Gastroesophageal sphincter (tissue), 4 donors: ENCODE measurements around the gene CRACR2A. TPM values are rescaled to one million over a fixed set of nuclear protein-coding genes. Genes with fewer than 3 reads are reported as not detected.

ENCODE experiments used
- ATAC-seq: fragments of 150-250 bp; one replicate; pipeline ENCODE4 v1.9.1; 2016; ENCODE audit warnings: mild to moderate bottlenecking, moderate library complexity
- H3K27ac ChIP-seq, 4 donors: fragments of 200-600 bp; sonication (generic) in 3 of 4; 1 replicate in 3 of 4; 2 replicates in 1 of 4; pipeline ENCODE4 v1.5.1; 2016 to 2019
- H3K27me3 ChIP-seq: fragments of 200-600 bp; sonication (generic); one replicate; pipeline ENCODE4 v1.5.1; 2019
- H3K36me3 ChIP-seq, 2 donors: fragments of 200-600 bp; sonication (generic); one replicate each; pipeline ENCODE4 v1.5.1; 2019; ENCODE audit warnings: control low read depth in 1 of 2
- H3K4me1 ChIP-seq, 3 donors: fragments of 200-600 bp; sonication (generic); 1 replicate in 2 of 3; 2 replicates in 1 of 3; pipeline ENCODE4 v1.5.1; 2016 to 2019; ENCODE audit warnings: control low read depth in 2 of 3
- H3K4me3 ChIP-seq, 2 donors: fragments of 200-600 bp; sonication (generic); one replicate each; pipeline ENCODE4 v1.5.1; 2019; ENCODE audit warnings: mild to moderate bottlenecking in 1 of 2, moderate library complexity in 1 of 2
- H3K9me3 ChIP-seq, 3 donors: fragments of 200-600 bp; sonication (generic); one replicate each; pipeline ENCODE4 v1.5.1; 2017 to 2019; ENCODE audit warnings: control low read depth in 2 of 3
- EP300 ChIP-seq: sonication (generic); formaldehyde crosslinking; IDR thresholded peaks from one replicate; pipeline ENCODE4 v1.6.1; 2017; ENCODE audit warnings: antibody characterized with exemption, mild to moderate bottlenecking
- POLR2A ChIP-seq, 2 donors: fragments of 450-650 bp; IDR thresholded peaks; one replicate each; pipeline ENCODE4 v1.6.1; 2017; ENCODE audit warnings: antibody characterized with exemption in 2 of 2, mild to moderate bottlenecking in 2 of 2, moderate library complexity in 1 of 2
- POLR2AphosphoS5 ChIP-seq: sonication (generic); formaldehyde crosslinking; IDR thresholded peaks from one replicate; pipeline ENCODE4 v1.6.1; 2017; ENCODE audit warnings: antibody characterized with exemption
- WGBS, 2 donors: methylation state at CpG; one replicate each; pipeline ENCODE4 v1.1.5; 2018; ENCODE audit warnings: low coverage in 1 of 2; 5-methylcytosine and 5-hydroxymethylcytosine counted together
- total RNA-seq, 4 donors: library from RNA; depleted of rRNA; stranded (reverse); fragments of >200 nt; gene quantifications; one replicate each; pipeline ENCODE4 v1.1.0, GENCODE V29; 2016
- TF ChIP-seq, protein P1 (sequence below), 4 experiments: fragments of 200-600 bp in 2 of 4; fragments of 450-650 bp in 2 of 4; sonication (generic) in 1 of 4; IDR thresholded peaks; one replicate each; pipeline ENCODE4 v1.5.1; 2017 to 2019; ENCODE audit warnings: antibody characterized with exemption in 4 of 4, mild to moderate bottlenecking in 2 of 4, moderate library complexity in 2 of 4

CRACR2A gene
- total RNA-seq, 4 donors from 2014 or later = 2.2 to 5.4 (median 3.0) TPM

DNA sequence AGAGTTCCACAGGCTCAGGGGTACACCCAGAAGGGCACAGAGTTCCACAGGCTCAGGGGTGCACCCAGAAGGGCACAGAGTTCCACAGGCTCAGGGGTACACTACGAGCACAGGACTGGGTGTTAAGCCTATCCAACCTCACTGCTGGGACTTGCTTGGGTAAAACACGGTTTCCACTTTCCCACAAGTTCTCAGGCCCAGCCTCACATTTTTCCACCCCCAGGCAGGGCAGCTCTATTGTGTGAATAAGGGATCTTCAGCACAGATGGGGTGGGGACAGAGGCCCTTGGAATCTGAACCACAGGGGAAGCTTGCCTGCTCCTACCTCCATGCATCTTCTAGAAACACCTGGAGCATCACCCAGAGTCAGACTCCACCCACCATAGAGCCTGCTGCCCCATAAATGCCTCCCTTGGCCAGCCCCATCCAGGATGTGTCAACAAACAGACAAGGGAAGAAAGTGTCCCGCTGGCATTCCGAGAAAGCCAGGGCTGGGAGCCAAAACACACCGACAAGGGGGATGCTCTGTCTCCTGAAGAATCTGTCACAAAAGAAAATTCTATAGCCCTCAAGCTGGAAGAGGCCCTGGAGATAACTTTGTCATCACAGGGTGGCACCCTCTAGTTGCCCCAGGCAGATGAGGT lies 4.8 kb downstream of the CRACR2A start:
- H3K27ac ChIP-seq = no peak overlapping the region
- TF ChIP-seq, protein P1, sequence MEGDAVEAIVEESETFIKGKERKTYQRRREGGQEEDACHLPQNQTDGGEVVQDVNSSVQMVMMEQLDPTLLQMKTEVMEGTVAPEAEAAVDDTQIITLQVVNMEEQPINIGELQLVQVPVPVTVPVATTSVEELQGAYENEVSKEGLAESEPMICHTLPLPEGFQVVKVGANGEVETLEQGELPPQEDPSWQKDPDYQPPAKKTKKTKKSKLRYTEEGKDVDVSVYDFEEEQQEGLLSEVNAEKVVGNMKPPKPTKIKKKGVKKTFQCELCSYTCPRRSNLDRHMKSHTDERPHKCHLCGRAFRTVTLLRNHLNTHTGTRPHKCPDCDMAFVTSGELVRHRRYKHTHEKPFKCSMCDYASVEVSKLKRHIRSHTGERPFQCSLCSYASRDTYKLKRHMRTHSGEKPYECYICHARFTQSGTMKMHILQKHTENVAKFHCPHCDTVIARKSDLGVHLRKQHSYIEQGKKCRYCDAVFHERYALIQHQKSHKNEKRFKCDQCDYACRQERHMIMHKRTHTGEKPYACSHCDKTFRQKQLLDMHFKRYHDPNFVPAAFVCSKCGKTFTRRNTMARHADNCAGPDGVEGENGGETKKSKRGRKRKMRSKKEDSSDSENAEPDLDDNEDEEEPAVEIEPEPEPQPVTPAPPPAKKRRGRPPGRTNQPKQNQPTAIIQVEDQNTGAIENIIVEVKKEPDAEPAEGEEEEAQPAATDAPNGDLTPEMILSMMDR (IDR thresholded peaks at IDR 0.05) = no peak
- TF ChIP-seq EP300 (no peak), POLR2AphosphoS5 (no peak), POLR2A (IDR thresholded peaks at IDR 0.05) (no peak)
- no peak overlapping the region for H3K4me3 ChIP-seq
- no peak for ATAC-seq
- H3K4me1 ChIP-seq = peaks cover 0 to 8% (median 0%) of the 10 kb centered on the region in 3 donors
- no peaks in the 10 kb centered on the region for H3K36me3 ChIP-seq
- 100% methylated on average over 1 of the region's 5 CpGs; no CpG with 5 or more reads in 1 of the 2 donors for WGBS, 2 donors
- peaks cover 0 to 7% (median 0%) of the 10 kb centered on the region in 3 donors for H3K9me3 ChIP-seq
- peaks cover 10% of the 10 kb centered on the region for H3K27me3 ChIP-seq

DNA sequence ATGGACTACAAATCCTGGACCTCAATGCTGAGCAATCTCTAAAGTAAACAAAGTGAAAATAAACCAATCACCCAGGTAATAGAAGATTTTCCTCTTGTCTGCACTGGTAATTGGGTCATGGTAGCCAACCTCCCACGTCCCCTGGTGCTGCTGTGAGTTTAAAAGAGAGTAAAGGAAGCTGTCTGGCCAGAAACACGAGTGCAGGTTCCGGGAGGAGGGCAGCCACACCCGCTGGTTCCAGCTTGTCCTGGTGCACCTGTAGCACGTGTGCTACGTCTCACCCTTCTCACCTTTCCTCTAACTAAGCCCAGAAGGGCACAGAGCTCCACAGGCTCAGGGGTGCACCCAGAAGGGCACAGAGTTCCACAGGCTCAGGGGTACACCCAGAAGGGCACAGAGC lies 5.4 kb downstream of the CRACR2A start:
- Histone ChIP-seq H3K9me3 (peaks cover 0 to 7% (median 0%) of the 10 kb centered on the region in 3 donors), H3K27ac (no peak overlapping the region), H3K36me3 (no peaks in the 10 kb centered on the region), H3K27me3 (peaks cover 4% of the 10 kb centered on the region), H3K4me1 (peaks cover 0 to 3% (median 0%) of the 10 kb centered on the region in 3 donors), H3K4me3 (no peak overlapping the region)
- TF ChIP-seq POLR2A (IDR thresholded peaks at IDR 0.05) = no peak
- TF ChIP-seq, protein P1 (IDR thresholded peaks at IDR 0.05) = no peak
- TF ChIP-seq EP300 = no peak
- no peak for TF ChIP-seq POLR2AphosphoS5
- ATAC-seq = no peak
- 53% methylated on average over 3 of the region's 6 CpGs; no CpG with 5 or more reads in 1 of the 2 donors for WGBS, 2 donors

DNA sequence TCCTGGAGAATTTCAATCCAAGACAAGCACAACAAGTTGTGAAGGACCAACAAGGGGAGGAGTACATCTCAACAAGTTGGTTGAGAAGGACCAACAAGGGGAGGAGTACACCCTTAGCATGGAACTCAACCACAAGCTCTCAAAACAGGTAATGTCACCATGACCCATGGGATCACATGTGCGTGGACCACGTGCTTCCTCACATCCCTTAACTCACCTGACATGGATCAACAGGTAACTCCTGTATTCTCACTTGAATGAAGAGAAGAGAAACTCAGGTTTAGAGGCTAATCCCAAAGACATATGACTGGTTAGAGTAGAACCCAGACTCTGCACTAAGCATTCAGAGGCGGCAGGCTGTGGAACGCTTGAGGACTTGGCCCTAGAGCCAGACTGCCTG lies 6.2 kb downstream of the CRACR2A start:
- H3K27ac ChIP-seq = no peak overlapping the region
- no peak for ATAC-seq
- H3K4me3 ChIP-seq = no peak overlapping the region
- H3K9me3 ChIP-seq = peaks cover 0 to 7% (median 0%) of the 10 kb centered on the region in 3 donors
- no peaks in the 10 kb centered on the region for H3K36me3 ChIP-seq
- no peaks in the 10 kb centered on the region for H3K4me1 ChIP-seq
- no peaks in the 10 kb centered on the region for H3K27me3 ChIP-seq
- TF ChIP-seq, protein P1 (IDR thresholded peaks at IDR 0.05) = no peak
- TF ChIP-seq POLR2A (IDR thresholded peaks at IDR 0.05) (no peak), POLR2AphosphoS5 (no peak), EP300 (no peak)
- WGBS, 2 donors = 100% methylated on average over 1 to 2 of the region's 4 CpGs

DNA sequence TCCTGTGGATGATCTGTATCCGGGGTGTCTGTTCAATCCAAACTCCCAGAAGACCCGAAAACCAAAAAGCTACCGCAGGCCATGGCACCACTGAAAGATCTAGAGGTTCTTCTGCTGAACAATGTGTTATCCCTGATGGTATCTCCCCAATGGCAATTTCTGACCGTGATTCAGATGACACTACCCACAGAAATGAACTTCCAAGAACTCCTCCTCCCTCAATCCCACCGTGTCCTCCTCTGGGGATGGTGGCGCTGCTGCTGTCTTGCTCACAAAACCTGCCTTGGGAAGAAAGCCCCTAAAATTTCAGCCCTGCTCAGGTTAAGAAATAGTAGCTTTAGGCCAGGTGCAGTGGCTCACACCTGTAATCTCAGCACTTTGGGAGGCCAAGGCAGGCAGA lies 7.8 kb downstream of the CRACR2A start:
- WGBS, 2 donors = 94 to 96% methylated on average over 3 to 5 of the region's 6 CpGs
- Histone ChIP-seq H3K27ac (no peak overlapping the region), H3K4me1 (no peaks in the 10 kb centered on the region), H3K27me3 (no peaks in the 10 kb centered on the region), H3K4me3 (no peak overlapping the region), H3K9me3 (peaks cover 0 to 7% (median 0%) of the 10 kb centered on the region in 3 donors), H3K36me3 (no peaks in the 10 kb centered on the region)
- no peak for TF ChIP-seq EP300
- TF ChIP-seq, protein P1 (IDR thresholded peaks at IDR 0.05) = no peak
- no peak for TF ChIP-seq POLR2AphosphoS5
- TF ChIP-seq POLR2A (IDR thresholded peaks at IDR 0.05) = no peak
- no peak for ATAC-seq
